ENCODE data around the gene TPI1.

DNA sequence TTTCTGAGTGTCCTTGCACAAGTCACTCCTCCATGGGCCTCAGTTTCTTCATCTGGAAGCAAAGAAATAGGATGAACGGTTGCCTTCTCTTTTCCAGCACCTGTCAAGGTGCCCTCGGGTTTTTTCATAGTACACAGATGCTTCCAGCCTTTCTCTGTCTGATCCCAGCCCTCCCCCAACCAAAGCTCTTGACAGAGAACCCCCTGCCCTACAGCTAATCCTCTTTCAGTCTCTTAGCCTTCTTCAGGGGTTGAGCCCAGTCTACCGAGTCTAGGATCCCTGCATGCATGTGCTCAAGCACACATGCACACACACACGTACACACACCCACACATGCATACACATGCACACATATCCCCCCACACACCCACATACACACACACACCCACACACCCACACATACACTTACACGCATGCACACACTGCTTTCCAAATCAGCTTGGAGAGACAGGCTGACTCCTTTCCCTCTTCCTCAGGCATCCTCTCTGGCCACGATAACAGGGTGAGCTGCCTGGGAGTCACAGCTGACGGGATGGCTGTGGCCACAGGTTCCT, 20.9 kb upstream of the TPI1 start:
- TF ChIP-seq TAF1 (IDR thresholded peaks at IDR 0.05; ENCODE audit: low read depth), result no peak
- no peak for TF ChIP-seq EP300 (IDR thresholded peaks at IDR 0.05; ENCODE audit: borderline replicate concordance)
- TF ChIP-seq FOXM1 (IDR thresholded peaks at IDR 0.05; ENCODE audit: borderline replicate concordance, low read depth), result no peak
- TF ChIP-seq YY1 (IDR thresholded peaks at IDR 0.05; ENCODE audit: low read depth), result no peak
- TF ChIP-seq, protein P1, sequence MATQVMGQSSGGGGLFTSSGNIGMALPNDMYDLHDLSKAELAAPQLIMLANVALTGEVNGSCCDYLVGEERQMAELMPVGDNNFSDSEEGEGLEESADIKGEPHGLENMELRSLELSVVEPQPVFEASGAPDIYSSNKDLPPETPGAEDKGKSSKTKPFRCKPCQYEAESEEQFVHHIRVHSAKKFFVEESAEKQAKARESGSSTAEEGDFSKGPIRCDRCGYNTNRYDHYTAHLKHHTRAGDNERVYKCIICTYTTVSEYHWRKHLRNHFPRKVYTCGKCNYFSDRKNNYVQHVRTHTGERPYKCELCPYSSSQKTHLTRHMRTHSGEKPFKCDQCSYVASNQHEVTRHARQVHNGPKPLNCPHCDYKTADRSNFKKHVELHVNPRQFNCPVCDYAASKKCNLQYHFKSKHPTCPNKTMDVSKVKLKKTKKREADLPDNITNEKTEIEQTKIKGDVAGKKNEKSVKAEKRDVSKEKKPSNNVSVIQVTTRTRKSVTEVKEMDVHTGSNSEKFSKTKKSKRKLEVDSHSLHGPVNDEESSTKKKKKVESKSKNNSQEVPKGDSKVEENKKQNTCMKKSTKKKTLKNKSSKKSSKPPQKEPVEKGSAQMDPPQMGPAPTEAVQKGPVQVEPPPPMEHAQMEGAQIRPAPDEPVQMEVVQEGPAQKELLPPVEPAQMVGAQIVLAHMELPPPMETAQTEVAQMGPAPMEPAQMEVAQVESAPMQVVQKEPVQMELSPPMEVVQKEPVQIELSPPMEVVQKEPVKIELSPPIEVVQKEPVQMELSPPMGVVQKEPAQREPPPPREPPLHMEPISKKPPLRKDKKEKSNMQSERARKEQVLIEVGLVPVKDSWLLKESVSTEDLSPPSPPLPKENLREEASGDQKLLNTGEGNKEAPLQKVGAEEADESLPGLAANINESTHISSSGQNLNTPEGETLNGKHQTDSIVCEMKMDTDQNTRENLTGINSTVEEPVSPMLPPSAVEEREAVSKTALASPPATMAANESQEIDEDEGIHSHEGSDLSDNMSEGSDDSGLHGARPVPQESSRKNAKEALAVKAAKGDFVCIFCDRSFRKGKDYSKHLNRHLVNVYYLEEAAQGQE (IDR thresholded peaks at IDR 0.05; ENCODE audit: low read depth), result no peak
- TF ChIP-seq NFIC (IDR thresholded peaks at IDR 0.05), result no peak
- no peak for TF ChIP-seq RAD21 (IDR thresholded peaks at IDR 0.05; ENCODE audit: low read depth)
- TF ChIP-seq, protein P2, sequence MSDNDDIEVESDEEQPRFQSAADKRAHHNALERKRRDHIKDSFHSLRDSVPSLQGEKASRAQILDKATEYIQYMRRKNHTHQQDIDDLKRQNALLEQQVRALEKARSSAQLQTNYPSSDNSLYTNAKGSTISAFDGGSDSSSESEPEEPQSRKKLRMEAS (IDR thresholded peaks at IDR 0.05), result no peak
- no peak for TF ChIP-seq CEBPB (IDR thresholded peaks at IDR 0.05)
- no peak for TF ChIP-seq TEAD4 (IDR thresholded peaks at IDR 0.05)
- TF ChIP-seq TCF12 (IDR thresholded peaks at IDR 0.05; ENCODE audit: low read depth), result no peak
- TF ChIP-seq EGR1 (IDR thresholded peaks at IDR 0.05), result no peak
